SK-N-SH treated with all-trans-retinoic acid at 6 μM for 48 hours (cell line): Measurements from ENCODE around the gene KRT71.

Source experiments
- ARNTL ChIP-seq: fragments of 450-650 bp; formaldehyde crosslinking; IDR thresholded peaks from 2 replicates; pipeline ENCODE4 v1.5.0; 2020; ENCODE audit warnings: low read depth, mild to moderate bottlenecking, moderate library complexity, borderline replicate concordance
- BACH2 ChIP-seq: fragments of 250-450 bp; sonication (Bioruptor Pico); IDR thresholded peaks from 2 replicates; pipeline ENCODE4 v1.9.0; 2021; ENCODE audit warnings: mild to moderate bottlenecking, borderline replicate concordance
- CSDC2 ChIP-seq: fragments of 250-450 bp; sonication (Bioruptor Pico); IDR thresholded peaks from 2 replicates; pipeline ENCODE4 v1.5.0; 2020; ENCODE audit warnings: mild to moderate bottlenecking, moderate library complexity
- OSR1 ChIP-seq: fragments of 250-450 bp; sonication (Bioruptor Pico); IDR thresholded peaks from 2 replicates; pipeline ENCODE4 v1.8.0; 2022; ENCODE audit warnings: moderate library complexity, mild to moderate bottlenecking, inconsistent platforms
- ZFP3 ChIP-seq: fragments of 250-450 bp; sonication (Bioruptor Pico); IDR thresholded peaks from 2 replicates; pipeline ENCODE4 v1.5.0; 2020; ENCODE audit warnings: mild to moderate bottlenecking, moderate library complexity
- ZFP30 ChIP-seq: fragments of 450-650 bp; formaldehyde crosslinking; IDR thresholded peaks from 2 replicates; pipeline ENCODE4 v1.5.0; 2022; ENCODE audit warnings: mild to moderate bottlenecking, moderate library complexity
- ZNF8 ChIP-seq: fragments of 450-650 bp; formaldehyde crosslinking; IDR thresholded peaks from 2 replicates; pipeline ENCODE4 v1.5.0; 2020; ENCODE audit warnings: mild to moderate bottlenecking, moderate library complexity
- TF ChIP-seq, protein P1 (sequence below): fragments of 250-450 bp; sonication (Bioruptor Pico); IDR thresholded peaks from 2 replicates; pipeline ENCODE4 v1.8.0; 2020; ENCODE audit warnings: mild to moderate bottlenecking, moderate library complexity, borderline replicate concordance

DNA sequence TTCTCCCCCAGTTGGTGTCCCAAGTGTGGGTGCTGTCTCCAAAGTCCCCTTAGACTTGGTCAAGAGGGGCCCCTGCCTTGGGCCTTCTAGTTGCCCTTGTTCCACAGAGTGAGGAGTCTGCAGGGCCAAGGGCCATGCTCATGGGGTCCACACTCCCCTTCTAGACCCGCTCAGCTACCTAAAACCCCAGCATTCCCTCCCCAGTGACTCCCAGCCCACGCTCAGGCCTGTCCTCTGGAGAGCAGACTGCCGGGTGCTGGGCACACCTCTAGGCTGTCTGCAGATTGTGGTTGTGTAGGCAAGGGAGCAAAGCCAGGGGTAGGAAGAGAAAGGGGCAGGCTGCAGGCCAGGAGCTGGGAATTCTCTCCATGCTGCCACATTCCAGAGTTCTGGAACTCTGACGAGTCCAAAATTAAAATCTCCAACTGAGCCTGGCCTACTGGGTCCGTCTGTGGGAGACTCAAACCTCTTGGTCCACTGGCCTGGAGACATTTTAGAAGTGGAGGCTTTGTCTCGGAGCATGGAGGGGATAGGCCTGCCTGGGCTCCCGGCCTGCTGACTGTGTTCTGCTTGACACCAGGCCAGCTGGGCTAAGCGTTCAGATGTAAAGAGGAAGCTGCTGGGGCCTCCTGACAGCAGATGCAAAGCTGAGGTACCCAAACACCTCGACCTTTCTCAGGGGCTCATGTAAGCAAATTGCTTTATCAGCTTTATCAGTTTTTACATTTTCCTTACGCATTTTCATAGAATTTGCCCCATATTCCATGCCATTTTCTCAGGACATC is 19.1 kb downstream of the KRT71 start:
- no peak for TF ChIP-seq ZFP3 (CRISPR knock-in tag)
- TF ChIP-seq, protein P1, sequence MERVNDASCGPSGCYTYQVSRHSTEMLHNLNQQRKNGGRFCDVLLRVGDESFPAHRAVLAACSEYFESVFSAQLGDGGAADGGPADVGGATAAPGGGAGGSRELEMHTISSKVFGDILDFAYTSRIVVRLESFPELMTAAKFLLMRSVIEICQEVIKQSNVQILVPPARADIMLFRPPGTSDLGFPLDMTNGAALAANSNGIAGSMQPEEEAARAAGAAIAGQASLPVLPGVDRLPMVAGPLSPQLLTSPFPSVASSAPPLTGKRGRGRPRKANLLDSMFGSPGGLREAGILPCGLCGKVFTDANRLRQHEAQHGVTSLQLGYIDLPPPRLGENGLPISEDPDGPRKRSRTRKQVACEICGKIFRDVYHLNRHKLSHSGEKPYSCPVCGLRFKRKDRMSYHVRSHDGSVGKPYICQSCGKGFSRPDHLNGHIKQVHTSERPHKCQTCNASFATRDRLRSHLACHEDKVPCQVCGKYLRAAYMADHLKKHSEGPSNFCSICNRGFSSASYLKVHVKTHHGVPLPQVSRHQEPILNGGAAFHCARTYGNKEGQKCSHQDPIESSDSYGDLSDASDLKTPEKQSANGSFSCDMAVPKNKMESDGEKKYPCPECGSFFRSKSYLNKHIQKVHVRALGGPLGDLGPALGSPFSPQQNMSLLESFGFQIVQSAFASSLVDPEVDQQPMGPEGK (CRISPR knock-in tag): no peak
- TF ChIP-seq ZNF8 (CRISPR knock-in tag): no peak
- no peak for TF ChIP-seq CSDC2
- no peak for TF ChIP-seq BACH2 (CRISPR knock-in tag)
- TF ChIP-seq ZFP30 (CRISPR knock-in tag): no peak
- no peak for TF ChIP-seq ARNTL (CRISPR knock-in tag)
- TF ChIP-seq OSR1: no peak
